GM13977 (cell line): ENCODE results near the gene NMRAL1.

ENCODE experiments used
- DNase-seq: peaks from one replicate; pipeline ENCODE4 v3.0.0; 2012; ENCODE audit warnings: low spot score
- in situ Hi-C: fragments of 300-500 bp; cut with MboI; formaldehyde crosslinking; loops from one replicate; pipeline ENCODE4 v1.12.0; 2022; ENCODE audit warnings: low sequenced_read_pairs, low pct_unique_long_range_greater_than_20kb, mixed read lengths, inconsistent platforms; ENCODE audit not compliant: unreplicated experiment
- TF ChIP-seq, protein P1 (sequence below): IDR thresholded peaks from 2 replicates; pipeline ENCODE4 v1.5.1; 2012; ENCODE audit warnings: mild to moderate bottlenecking, control low read depth; ENCODE audit not compliant: insufficient read depth; ENCODE audit errors: extremely low read depth, missing control alignments

Gene NMRAL1

DNA sequence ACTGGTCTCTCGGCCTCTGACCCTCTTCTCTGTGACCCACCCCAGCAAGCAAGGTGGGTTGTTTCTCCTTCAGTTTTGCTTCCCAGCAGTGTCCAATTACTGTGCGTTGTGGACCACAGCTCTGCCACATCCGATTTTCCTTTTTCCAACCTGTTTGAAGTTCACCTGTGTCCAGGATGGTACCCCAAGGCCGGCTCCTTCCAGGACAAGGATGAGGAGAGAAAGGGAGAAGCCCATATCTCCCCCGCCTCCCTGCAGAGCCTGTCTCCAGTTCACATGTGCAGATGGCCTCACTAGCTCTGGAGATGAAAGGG is 13.5 kb downstream of the NMRAL1 start:
- TF ChIP-seq, protein P1, sequence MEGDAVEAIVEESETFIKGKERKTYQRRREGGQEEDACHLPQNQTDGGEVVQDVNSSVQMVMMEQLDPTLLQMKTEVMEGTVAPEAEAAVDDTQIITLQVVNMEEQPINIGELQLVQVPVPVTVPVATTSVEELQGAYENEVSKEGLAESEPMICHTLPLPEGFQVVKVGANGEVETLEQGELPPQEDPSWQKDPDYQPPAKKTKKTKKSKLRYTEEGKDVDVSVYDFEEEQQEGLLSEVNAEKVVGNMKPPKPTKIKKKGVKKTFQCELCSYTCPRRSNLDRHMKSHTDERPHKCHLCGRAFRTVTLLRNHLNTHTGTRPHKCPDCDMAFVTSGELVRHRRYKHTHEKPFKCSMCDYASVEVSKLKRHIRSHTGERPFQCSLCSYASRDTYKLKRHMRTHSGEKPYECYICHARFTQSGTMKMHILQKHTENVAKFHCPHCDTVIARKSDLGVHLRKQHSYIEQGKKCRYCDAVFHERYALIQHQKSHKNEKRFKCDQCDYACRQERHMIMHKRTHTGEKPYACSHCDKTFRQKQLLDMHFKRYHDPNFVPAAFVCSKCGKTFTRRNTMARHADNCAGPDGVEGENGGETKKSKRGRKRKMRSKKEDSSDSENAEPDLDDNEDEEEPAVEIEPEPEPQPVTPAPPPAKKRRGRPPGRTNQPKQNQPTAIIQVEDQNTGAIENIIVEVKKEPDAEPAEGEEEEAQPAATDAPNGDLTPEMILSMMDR: no peak
- DNase-seq: no peak
- in situ Hi-C loops: no loop called here

DNA sequence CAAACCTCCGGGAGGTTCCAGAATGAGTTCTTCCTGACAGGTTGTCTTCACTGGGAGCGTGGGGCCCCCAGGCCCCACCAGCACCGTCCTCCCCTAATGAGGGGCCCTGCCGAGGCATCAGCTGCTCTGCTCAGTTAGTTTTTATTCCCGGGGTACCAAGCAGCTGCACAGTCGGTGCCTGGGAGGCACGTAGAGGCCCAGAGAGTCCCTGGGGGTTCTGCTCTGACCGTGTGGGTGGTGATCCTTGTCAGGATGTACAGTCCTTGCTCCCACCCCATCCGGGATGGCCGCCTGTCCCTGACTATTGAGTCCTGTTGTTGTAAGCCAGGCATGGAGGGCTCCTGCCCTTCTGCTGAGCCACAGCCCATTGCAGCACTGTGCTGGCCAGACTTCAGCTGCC is 18.5 kb downstream of the NMRAL1 start:
- no peak for DNase-seq
- TF ChIP-seq, protein P1: no peak
- in situ Hi-C loops: no loop called here

DNA sequence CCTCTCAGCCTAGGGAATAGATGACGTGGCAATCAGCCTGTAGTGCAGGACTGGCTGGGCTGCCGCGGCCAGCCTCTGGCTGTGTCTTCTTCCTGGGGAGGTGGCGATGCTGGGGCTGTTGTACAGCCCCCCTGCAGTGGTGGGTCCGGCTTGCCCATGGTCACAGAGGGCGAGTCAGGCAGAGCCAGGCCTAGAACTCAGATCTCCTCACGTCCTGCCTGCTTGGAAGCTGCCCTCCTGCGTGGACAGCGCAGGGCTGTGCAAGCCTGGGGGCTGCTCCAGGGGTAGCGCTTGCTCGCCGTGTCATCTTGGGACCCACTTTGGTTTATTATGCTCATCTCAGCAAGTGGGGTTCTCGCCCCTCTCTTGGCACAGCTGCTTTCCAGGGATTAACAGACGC is 19.3 kb downstream of the NMRAL1 start:
- no peak for DNase-seq
- TF ChIP-seq, protein P1: no peak
- in situ Hi-C loops: no loop called here

DNA sequence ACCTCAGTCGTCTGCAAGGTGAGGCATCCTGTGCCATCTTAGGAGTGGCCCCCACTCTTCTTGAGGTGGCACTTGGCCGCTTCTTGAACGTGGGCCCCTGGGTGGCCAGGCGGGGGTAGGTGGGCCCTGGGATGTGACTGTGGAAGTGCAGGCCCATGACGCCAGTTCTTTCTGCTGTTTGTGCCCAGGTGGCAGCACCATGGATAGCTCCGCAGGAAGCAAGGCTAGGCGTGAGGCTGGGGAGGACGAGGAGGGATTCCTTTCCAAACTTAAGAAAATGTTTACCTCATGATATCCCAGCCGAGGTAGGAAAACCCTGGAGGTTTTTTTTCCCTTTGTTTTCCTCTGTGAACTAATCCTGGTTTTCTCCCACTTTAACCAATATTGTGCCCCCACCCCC is 19.8 kb downstream of the NMRAL1 start:
- TF ChIP-seq, protein P1: no peak
- no peak for DNase-seq
- in situ Hi-C loops: no loop called here

DNA sequence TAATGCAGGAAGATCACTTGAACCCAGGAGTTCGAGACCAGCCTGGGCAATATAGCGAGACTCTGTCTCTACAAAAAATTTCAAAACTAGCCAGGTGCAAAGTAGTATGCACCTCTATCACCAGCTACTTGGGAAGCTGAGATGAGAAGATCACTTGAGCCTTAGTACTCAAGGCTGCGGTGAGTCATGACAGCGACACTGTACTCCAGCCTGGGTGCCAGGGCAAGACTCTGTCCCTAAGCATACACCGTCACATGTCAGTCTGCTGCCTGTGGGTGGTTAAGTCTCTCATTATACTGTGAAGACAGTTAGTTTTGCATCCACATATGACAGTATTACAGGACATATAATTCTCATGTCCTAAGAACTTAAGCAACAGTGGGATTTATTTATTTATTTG is 21.8 kb downstream of the NMRAL1 start:
- DNase-seq: no peak
- in situ Hi-C loops: no loop called here
- TF ChIP-seq, protein P1: no peak

DNA sequence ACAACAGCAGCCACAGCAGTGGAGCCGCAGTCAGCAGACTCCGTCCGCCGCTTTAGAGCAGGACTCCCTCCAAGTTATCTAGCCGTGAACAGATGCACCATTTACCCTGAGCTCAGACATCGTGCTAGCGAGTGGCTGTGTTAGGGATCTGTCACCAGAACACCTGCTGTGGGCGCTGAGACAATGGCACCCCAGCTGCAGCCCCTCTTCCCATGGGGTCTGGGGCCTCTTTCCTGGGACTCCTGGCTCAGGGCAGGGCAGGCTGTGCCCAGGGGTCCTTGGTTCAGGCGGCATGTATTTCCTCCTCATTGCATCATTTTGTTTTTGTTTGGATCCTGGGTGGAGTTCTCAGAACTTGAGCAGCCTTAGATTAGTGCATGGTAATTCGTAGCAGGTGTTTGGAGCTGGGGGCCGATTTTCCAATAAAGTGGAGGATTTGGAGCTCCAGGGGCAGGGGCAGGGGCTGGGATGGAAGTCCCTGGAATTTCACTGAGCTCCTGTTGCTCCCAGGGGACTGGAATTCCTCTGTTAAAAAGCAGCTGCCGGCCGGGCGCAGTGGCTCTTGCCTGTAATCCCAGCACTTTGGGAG is 23.4 kb downstream of the NMRAL1 start:
- in situ Hi-C loops: no loop called here
- TF ChIP-seq, protein P1: no peak
- no peak for DNase-seq

DNA sequence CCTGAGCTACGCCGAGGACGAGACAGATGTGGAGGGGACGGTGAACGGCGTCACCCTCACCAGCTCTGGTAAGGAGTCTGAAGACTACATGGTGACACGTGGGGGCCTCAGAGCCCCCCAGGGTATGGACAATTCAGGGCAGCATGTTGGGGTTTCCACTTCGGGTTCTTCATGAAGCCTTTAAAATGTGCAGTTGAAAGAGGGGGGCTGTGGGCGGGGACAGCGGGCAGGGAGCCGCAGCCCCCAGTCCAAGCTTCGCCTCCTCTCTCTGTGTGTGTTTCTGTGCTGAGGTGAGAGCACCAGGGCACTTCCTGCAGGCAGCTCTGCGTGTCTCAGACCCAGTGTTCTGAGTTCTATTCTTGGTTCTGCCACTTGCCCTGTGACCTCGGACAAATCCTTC is 24.0 kb downstream of the NMRAL1 start:
- in situ Hi-C loops: no loop called here
- DNase-seq: no peak
- TF ChIP-seq, protein P1: no peak
